Activated CD4-positive, alpha-beta T cell treated with anti-CD3 and anti-CD28 coated beads for 1 hour (primary cell): Measurements from ENCODE around the gene LAMA4.
"Not testable (repeated sequence)": the region's sequence is repeated elsewhere in the genome, so short reads cannot be mapped to it uniquely, and the experiment has no call there.

Experiments used
- DNase-seq: peaks from one replicate; pipeline ENCODE4 v3.0.0-alpha.2; 2020

Gene LAMA4

GRCh38 chr6:112206110-112206458 lies 48.3 kb downstream of the LAMA4 start:
- DNase-seq = no peak

GRCh38 chr6:112205427-112206109 lies 48.8 kb downstream of the LAMA4 start:
- DNase-seq = no peak

DNA sequence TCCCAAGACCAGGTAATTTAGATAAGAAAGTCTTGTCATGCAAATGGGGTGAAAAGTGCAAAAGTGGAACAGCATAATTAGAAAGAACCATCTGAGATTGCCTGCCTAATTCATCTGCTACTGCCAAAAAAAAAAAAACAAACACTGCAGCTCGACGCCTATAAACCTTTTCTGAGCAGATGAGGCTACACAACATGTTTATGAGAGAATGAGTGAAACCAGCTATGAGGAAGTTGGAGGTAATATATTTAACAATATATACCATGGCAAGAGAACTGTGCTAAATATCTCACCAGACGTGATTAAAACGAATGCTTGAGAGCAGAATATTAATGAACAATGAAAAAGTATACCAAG lies 50.0 kb downstream of the LAMA4 start:
- DNase-seq = no peak

GRCh38 chr6:112203577-112204349 lies 50.6 kb downstream of the LAMA4 start:
- DNase-seq = no peak

DNA sequence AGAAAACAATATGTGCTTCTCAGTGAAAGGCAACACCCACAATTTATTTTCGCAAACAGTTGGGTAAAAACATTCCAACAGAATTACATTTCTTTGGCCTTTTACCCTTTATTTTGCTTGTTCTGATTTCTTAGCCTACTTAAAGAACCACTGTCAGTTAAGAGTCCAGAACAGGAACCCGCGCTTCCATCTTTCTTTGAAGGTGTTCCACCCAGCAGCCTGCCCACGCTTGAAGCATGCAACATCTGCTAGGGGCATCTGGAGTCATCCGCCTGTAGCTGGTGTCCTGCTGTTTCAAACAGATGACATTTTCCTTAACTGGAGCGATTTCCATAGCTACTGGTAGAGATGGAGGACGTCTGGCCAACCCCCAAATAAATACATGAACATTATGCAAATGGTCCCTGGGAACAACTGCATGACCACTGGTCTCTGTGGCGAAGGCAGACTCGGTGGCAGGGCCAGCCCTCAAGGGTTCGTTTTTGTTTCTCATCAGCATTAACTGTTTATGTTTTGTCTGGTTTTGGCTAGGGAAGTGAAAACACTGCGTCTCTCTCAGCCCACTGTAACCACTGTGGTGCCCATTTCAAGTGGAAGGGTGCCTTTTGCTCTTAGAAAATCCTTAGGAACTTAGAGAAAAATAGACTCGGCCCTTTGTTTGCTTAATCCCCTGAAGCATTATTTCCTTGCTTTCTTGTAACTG lies 51.6 kb downstream of the LAMA4 start:
- DNase-seq = no peak

- not testable (repeated sequence) for DNase-seq
These were observed 54.0 kb downstream of the LAMA4 start for GRCh38 chr6:112200185-112200914.

- DNase-seq = no peak
These were observed 55.4 kb downstream of the LAMA4 start for GRCh38 chr6:112199001-112199403.

DNA sequence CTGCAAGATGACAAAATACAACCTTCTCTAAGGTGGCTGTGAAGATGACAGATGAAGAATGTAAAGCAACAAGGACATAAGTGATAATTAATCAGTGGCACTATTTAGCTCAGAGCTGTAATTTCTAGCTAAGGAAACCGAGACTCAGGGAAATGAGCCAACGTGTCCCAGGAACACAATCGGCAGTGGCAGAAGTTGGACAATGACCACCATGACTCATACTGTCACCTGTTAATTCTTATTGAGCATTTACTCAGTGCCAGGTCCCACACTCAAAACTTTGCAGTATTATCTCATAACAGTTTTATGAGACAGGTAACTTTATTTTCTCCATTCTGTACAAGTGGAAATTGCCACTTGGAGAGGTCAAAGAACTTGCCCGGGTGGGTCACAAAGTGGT lies 55.8 kb downstream of the LAMA4 start:
- DNase-seq = no peak

- DNase-seq = no peak
These were observed 56.7 kb downstream of the LAMA4 start for GRCh38 chr6:112197636-112198035.

DNA sequence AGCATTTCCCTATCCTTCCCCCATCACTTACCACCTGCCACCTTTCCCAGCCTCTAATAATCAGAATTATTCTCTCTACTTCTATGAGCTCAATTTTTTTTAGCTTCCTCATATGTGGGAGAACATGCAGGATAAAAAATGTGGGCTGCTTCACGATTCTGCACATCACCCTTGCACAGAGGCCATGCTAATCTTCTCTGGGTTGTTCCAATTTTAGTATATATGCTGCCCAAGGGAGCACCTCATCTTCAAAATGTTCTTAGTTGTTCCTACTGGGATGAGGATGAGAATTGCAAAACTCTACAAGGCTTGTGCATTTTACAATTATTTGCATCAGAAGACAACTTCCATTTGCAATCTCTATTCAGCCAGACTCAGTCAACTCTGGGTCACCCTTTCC lies 58.1 kb downstream of the LAMA4 start:
- DNase-seq = no peak

DNA sequence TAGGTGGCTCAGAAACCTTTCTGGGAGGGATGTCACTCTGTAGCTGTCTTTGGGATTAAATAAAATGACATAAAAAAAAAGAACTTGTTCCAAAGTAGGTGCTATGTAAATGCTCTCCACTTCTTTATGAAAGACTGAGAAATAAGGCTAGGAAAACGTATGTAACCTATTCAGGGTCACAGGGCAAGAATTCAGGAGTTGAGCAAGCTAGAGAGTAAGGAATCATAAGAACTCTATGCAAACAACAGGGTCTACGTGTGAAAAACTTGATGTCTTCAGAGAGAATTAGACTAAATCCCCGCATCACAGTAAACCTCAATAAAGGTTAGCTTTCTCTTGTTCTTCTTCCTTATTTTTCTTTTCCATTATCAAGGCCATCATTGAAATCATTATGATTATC lies 59.2 kb downstream of the LAMA4 start:
- no peak for DNase-seq

DNA sequence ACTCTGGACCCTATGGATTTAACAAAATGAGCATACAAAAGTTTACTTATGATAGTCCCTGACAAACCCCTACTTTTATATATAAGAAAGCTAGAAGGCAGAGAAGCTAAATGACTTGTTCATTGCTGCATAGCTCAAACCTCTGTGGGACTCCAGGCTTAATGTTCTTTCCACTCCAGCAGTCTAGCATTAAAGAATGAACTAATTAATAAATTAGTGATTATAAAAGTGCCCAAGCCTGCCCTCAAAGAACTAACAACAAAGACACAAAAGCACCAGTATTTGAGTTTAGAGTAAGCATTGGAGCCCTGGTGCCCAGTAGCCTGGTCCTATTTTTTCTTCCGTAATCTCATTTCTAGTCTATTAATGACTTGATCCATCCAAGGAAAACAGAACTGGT lies 59.9 kb downstream of the LAMA4 start:
- DNase-seq = no peak

DNA sequence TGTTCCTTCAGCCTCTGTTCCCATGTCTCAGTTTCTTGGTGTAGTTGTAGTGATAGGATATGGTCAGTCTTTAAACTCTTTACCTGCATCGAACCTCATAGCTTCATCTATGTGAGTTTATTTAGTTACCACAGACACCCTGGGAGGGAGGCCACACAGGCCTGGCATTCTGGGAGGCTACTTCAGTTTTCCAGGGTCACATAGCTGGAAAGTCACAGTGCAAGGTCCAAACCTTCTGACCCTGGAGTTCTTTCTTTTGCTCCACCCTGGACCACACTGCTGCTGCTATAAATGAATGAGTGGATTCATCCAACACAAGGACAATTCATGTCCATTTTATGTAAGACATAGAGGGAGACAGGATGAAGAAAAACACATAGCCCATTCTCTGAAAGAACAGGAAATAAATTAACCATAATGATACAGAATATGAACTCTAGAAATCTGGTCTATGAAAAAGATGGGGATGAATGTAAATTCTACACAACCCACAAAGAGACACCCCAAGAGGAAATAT lies 60.8 kb downstream of the LAMA4 start:
- no peak for DNase-seq

DNA sequence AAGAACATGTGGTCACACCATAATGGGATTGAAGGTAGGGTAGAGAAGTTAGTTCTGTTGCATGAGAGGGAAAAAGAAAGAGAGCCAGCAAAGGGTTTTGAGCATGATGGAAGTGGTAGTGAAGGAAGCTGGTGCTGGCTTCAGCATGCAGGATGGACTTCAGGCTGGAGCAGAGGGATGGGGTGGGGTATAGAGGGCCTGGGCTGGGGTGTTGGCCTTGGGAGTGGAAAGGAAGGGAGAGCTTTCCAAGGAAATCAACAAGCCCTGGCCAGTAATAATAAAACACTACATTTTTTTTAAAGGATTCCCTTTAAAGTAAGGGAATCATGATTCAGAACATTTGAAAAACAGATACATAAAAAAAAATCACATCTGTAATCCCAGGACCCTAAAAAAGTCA lies 61.2 kb downstream of the LAMA4 start:
- DNase-seq = no peak

- DNase-seq = no peak
These were observed 62.8 kb downstream of the LAMA4 start for GRCh38 chr6:112191509-112192020.

- DNase-seq = no peak
These were observed 64.2 kb downstream of the LAMA4 start for GRCh38 chr6:112190164-112190563.

GRCh38 chr6:112189494-112189893 lies 64.9 kb downstream of the LAMA4 start:
- no peak for DNase-seq

DNA sequence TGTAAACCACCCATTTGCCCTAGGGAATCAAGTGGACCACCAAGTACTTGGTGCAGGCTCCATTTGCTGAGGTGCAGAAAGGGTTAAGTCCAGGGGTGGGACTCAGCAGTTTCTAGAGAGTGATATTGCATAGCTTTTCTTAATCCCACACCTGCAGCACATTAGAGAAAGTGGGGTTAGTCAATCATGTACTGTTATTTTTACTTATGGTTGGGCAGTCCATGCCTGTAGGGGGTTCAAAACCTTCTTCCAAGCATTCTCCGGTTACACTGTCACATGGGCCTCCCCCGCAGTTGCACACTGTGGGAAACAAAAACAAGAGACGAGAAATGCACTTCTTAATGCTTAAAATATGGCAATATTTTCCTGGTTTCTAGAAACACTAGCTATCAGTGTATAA lies 65.5 kb downstream of the LAMA4 start:
- DNase-seq = no peak

DNA sequence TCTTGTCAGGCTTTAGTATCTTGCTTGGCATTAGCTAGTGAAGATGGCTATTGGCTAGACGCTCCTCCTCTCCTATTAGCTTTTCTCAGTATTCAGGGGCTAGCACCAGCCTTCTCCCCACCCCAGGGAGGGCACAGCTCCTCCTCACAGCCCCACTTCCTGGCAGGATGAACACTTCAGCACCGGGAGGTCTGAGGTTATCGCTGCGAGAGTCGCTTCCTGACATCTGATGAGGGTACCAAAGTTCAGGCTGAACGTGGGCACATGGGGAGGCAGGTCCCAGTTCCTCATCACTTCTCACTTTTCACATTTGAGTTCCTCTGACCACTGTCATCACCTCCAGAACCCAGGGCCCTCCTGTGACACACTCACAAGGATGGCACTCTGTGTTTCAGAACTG lies 66.6 kb downstream of the LAMA4 start:
- no peak for DNase-seq

DNA sequence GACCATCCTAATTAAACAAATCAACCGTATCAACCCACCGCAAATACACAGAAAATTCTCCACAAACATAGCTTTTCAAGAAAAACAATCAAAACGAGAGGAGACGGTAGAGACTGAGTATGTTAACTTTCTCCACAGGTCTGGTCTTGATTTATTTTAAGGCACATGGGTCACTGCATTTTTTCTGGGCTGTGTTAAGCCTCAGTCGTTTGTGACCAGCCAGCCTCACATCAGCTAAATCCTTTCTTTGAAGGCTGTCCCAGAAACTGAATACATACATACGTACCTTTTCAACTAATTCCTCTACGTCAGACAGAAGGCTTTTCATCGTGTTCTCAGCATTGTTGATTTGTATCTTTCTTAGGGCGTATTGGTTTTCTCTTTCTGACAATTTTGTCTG lies 69.4 kb downstream of the LAMA4 start:
- no peak for DNase-seq

DNA sequence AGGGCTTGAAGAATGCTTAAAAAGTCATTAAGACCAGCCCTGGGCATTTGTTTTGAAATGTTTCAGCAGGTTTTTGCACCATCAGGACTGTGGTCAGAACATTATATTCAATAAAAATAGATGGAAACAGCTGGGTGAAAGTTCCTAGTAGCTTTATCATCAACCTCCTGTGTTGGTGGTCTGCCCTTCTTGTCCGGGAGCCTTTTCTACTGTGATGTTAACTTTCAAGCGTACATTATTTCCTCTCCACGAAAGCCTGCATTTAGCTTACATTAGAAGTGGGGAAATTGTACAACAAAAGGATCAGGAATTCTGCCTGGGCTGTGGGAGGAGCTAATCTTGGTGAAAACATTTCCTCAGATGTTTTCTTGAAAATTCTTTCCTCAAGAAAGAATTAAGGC lies 71.1 kb downstream of the LAMA4 start:
- DNase-seq = no peak

- no peak for DNase-seq
These were observed 73.2 kb downstream of the LAMA4 start for GRCh38 chr6:112181130-112181529.
